Medulla oblongata (tissue), 1 donor: Measurements from ENCODE around the gene OR52W1.
A peak's percentile ranks its signal among the peaks of the same experiment; 100 is the strongest.

Experiments used
- DNase-seq: peaks from one replicate; pipeline ENCODE4 v3.0.0-alpha.2; 2015; ENCODE audit errors: extremely low spot score

OR52W1 gene, protein sequence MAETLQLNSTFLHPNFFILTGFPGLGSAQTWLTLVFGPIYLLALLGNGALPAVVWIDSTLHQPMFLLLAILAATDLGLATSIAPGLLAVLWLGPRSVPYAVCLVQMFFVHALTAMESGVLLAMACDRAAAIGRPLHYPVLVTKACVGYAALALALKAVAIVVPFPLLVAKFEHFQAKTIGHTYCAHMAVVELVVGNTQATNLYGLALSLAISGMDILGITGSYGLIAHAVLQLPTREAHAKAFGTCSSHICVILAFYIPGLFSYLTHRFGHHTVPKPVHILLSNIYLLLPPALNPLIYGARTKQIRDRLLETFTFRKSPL

DNA sequence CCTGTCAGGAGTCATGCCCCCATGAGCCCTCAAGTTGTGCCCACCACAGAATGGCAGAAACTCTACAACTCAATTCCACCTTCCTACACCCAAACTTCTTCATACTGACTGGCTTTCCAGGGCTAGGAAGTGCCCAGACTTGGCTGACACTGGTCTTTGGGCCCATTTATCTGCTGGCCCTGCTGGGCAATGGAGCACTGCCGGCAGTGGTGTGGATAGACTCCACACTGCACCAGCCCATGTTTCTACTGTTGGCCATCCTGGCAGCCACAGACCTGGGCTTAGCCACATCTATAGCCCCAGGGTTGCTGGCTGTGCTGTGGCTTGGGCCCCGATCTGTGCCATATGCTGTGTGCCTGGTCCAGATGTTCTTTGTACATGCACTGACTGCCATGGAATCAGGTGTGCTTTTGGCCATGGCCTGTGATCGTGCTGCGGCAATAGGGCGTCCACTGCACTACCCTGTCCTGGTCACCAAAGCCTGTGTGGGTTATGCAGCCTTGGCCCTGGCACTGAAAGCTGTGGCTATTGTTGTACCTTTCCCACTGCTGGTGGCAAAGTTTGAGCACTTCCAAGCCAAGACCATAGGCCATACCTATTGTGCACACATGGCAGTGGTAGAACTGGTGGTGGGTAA is at the start of gene OR52W1:
Gene OR52W1, plus strand, starts transcription at position 51 of the 637 bp plus-strand sequence. Its CDS starts 0 bp downstream, at position 51.
- DNase-seq, result no peak

DNA sequence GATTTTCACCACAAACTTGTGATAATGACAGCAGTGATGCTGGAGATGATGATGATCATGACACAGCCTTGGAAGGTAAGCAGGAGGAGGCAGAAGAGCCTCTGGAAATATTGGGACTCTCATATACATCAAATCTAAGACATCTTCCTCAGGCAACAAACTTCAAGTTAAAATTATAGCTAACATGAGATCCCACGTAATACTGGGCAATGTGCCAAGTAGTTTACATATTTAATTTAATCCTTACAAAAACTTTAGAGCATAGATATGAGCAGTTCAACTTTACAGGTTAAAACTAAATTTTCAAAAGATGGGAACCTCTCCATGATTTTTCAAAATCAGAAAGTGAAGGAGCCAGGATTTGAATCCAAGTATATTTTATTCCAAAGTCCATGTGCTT is 47.9 kb upstream of the OR52W1 start:
- no peak for DNase-seq

DNA sequence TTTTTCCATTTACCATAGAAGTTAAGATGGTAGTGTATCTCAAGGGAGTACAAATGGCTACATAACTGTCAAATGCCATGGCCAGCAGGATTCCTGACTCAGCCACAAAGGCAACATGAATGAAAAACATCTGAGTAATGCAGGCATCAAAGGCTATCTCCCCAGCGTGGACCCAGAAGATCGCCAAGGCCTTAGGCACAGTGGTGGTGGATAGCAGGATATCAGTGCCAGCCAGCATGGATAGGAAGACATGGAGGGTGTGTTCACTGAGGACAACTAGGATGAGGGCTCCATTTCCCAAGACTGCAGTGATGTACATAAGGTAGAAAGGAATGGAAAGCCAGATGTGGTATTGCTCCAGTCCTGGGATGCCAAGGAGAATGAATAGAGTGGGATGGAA is 46.9 kb upstream of the OR52W1 start:
- DNase-seq, result no peak

DNA sequence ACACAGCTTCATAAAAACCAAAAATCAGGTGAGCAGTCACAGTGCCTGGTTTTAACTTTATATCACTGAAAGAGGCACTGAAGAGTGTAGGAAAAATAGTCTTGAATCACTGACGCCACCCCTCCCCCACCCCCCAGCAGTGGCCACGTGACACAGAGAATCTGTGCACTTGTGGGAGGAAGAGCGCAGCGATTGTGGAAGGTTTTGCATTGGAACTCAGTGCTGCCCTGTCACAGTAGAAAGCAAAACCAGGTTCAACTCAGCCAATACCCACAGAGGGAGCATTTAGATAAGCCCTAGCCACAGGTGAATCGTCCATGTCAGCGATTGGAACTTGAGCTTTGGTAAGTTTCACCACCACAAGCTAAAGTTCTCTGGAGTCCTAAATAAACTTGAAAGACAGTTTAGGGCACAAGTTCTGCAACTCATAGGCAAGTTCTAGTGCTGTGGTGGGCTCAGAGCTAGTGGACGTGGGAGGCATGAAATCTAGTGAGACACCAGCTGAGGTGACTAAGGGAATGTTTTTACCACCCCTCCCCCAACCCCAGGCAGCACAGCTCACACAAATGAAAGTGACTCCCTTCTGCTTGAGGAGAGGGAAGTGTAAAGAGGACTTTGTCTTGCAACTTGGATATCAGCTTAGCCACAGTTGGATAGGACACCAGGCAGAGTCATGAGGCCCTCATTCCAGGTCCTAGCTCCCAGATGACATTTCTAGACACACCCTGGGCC is 42.2 kb upstream of the OR52W1 start:
- DNase-seq, result no peak

DNA sequence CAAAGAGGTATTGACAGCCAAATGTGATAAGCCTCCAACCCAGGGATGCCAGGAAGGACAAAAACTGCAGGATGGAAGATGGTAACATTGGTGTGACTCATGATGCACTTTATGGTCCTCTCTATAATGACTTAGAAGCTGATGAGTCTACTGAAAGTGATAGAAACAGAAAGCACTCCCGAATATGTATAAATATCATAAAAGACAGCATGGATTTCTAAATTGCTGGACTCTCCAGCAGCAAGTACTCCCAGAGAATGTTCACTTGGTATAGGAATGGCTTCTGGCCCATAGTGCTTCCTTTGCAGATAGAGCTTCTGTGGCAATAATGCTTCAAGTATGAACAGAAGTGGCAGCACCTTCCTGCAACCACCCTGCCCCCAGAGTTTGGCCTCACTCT is 28.8 kb upstream of the OR52W1 start, which contains the start of gene OR52B2:
Gene OR52B2, minus strand, starts transcription at position 101 of the 400 bp plus-strand sequence. Its CDS starts 0 bp downstream, at position 101.
- no peak for DNase-seq

DNA sequence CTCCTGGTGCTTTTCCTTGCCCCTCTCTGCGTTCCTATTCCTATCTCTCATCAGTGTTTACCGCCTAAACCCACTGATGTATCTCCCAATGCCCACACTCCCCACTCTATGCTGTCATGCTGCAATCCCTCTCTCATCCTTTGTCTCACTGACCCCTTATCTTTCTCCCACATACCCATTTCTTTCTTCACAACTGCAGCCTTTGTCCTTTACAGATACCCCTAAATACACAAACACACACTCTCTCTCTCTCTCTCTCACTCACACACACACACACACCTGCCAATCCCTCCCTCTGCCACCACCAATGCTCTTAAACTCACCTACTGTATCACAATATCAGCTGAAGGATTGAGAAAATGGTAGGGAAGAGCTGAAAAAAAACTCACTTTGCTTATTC is 23.6 kb upstream of the OR52W1 start:
- DNase-seq, result no peak

DNA sequence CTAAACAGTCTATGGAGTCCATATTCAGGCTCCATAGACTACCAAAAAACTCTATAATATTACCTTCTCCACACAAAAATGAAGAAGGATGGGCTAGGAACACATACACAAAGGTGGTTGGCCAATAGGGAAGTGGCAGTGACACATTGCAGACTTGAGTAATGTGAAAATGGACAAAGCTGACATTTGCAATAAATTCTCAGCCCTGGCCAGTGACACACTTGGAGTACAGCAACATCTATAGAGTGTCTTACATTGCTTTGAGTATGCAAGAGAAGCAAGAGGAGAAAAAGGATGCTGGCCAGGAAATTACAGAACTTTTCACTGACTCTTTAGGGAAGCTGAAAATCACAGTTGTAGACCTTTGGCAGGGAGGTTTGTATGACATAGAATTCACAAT is 7.3 kb upstream of the OR52W1 start:
- DNase-seq, result no peak

DNA sequence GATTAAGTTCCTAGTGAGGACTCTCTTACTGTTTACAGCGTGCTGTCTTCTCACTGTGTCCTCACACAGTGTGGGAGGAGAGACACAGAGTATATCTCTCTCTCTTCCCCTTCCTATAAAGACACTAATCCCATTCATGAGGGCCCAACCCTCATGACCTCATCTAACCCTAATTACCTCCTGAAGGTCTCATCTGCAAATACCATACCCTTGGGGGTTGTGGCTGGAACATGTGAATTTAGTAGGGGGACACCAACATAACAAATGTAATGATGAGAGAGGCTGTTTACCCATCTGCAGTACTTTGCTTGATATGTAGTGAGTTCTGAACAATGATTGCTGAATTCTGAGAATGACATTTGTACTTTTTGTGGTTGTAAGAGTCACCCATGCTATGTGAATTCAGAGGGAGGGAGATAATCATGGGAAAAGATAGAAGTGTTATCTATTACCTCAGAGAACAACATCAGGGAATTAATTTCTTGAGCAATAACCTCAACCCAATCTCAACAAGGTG is 4.9 kb upstream of the OR52W1 start:
- no peak for DNase-seq

DNA sequence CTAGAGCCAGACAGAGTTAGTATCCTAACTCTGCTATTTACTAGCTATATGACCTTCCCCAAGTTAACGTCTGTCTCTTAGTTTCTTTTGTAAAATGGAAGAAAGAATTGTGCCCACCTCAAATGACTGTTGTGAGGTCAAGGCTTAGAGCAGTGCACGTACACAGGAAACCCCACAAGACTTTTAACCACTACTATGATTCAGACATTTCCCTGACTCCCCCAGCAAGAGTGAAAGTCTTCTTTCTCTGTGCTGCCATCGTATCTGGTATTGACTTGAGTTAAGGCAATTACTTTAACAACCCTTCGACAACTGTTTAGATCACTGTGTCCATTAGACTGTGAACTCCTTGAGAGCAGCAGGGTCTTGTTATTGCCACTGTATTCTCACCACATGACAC is 2.6 kb upstream of the OR52W1 start:
- no peak for DNase-seq

DNA sequence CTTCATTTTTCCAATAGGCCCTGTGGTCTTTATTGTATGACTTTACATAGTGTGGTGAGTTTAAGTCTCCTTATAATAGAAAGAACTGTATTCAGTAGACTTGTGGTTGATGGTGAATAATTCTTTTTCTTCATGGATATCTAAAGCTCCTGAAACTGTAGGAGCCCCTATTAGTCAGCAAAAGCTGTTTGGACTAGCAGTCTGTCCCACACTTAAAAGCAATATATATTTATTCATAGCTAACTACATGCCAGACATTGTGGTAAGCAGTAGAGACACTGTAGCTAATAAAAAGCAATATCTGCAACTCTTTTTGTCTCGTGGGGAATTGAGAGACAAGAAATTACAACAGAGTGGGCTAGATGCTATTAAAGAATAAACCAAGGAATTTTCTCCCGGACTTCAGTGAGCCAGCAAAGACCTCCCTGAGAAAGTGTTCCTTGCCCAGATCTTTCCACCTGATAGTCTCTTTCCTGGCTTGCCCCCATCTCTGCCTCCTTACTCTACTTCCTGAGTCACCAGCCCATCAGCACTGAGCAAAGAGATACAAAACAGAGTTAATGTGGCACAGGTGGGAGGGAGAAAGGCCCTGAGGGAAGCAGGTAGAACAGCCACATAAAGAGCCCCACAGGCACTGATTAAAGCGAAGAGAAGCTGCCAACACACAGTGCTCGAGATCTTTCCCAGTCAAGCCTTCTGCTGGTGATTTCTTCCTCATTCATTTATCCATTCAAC is 1.4 kb upstream of the OR52W1 start:
- no peak for DNase-seq

DNA sequence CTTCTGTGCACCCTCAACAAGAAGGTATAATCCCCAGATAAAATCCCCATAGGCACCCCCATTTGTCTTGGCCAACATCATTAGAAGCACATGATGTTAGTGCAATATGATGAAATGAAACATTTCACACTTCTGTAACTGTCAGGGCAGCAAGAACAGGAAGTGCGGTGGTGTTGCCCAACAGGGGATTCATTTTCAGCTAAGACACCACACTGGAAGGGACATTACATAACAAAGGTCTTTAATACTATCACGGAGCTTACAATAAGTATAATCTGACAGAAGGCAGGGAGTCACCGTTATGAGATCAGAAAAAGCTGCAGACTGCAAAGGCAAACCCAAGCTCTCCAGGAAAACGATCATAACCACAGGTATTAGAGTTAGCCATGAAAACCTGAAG is 2.0 kb downstream of the OR52W1 start:
- peak; percentile 68 for DNase-seq

DNA sequence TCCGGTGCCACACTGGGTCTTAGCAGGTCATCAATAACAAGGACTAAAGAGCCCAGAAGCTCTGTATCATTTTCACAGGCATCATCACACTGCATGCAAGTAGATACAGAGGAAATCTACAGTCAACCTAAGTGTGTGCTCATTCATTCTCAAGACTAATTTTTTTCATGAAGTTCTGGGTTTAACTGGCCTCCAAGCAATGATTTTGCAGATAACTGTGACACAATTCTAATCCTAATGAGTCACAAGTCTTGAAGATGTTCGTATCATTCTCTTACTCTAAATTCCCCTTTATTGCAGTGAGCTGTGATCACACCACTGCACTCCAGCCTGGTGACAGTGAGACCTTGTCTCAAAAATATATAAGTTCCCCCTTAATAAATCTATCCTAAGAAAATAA is 2.5 kb downstream of the OR52W1 start:
- no peak for DNase-seq

DNA sequence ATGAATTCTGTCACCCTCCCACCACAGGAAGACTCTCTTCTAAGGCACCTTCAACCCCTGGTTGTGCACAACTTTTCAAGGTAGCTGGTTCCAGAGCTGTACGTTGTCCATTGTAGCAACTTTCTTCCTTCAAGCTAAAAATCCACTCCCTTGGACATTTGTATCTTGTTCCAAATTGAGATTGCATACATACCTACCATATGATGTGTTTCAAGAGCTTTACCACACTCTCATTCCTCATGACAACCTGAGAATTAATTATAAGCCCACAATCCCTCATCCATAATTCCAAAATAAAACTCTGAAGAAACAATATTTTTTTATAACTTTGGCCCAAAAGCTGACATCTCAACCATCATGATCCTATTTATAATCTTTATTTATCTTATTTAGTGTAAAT is 3.0 kb downstream of the OR52W1 start:
- no peak for DNase-seq

DNA sequence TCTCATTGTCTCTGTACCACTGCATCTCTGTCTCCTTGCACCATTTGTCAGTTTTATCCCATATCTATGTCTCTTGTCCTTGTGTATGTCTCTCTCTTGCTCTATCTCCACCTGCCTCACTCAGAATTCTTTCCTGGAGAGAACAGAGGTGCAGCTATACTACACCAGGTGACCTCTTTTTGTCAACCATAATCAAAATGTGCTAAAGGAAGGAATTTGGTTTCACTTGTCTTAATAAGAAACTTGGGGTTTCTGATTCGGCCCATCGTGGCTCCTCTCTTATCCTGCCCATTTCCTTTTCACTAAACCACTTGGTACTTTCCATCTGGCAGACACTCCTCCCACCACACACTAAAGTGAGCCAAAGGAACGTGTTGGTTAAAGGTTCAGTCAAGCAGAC is 4.3 kb downstream of the OR52W1 start:
- no peak for DNase-seq

DNA sequence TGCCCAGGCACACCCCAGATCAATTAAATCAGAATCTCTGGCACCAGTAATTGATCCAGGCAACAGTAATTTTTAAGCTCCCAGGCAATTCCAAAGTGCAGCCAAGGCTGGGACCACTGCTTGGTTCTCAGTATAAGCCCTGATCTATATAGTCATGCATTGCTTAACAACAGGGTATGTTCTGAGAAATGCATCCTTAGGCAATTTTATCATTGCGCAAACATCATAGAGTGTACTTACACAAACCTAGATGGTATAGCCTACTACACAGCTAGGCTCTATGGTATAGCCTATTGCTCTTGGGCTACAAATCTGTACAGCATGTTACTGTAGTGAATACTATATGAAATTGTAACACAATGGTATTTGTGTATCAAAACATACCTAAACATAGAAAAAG is 5.7 kb downstream of the OR52W1 start:
- no peak for DNase-seq

DNA sequence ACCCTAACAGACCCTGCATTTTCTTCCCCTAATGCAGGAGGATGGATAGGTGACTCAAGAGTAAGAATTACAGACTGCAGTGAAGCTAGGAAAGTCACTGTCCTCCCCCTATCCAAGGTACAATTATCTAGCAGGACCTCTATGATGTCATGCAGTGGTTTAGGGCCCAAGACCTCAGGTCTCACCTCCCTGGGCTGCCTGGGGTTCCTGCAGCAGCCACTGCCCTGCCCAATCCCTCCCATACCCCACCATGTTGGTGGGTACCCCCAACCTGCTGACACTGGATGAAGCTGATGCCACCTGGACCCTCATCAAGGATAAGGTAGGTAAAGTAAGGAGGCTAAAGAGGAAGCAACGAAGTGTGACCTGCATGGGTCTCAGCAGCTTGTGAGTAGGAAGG is 6.3 kb downstream of the OR52W1 start, which contains the start of gene C11orf42:
Gene C11orf42, plus strand, starts transcription at position 192 of the 400 bp plus-strand sequence. Its CDS starts 59 bp downstream, at position 251.
- no peak for DNase-seq

DNA sequence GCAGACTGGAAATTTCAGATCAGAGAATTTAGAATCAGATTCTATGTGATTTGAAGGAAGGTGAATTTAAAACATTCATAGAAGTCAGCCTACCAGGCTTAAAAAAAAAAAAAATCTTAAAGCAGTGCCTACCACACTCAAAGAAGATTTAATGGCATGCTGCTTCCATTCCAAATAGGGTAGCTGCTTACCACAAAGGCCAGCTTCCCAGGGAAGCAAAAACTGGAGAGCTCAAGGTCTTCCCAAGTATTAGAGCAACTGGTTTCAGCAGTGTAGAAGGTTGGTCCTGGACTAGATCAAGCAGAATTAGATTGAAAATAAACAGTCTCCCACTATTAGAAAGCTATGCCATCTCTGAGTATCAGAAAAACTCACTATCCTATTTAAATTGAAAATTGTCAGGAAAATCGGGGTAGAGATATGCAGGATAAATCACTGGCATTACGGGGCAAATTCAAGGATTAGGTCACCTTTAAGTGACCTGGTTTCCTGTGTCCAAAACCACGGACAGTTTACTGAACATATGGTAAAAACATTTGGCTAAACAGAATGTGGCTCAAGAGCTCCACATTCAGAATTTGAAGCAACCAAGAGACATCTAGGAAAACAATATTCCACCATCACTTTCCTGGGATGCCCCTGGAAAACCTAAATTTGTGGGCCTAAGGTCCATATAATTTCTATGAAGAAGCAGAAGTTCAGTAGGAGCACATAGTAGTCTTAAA is 7.6 kb downstream of the OR52W1 start:
- DNase-seq, result no peak

DNA sequence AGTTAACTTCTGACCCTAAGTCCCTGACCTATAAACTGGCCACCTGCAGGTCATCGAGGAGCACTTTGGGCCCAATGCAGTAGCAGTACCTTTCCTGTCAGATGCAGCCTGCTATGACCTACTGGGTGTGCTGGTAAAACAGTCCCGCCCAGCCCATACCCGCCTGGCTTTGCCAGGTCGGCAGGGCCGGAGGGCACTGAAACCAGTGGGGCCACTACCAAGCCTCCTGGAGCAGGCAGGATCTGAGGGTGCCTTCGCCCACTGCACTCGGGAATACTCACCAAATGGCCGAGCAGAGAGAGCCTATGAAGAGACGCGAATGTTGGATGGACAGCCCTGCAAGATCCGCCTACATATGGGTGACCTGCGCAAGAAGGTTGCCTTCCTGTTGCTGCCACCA is 10.8 kb downstream of the OR52W1 start:
- no peak for DNase-seq

DNA sequence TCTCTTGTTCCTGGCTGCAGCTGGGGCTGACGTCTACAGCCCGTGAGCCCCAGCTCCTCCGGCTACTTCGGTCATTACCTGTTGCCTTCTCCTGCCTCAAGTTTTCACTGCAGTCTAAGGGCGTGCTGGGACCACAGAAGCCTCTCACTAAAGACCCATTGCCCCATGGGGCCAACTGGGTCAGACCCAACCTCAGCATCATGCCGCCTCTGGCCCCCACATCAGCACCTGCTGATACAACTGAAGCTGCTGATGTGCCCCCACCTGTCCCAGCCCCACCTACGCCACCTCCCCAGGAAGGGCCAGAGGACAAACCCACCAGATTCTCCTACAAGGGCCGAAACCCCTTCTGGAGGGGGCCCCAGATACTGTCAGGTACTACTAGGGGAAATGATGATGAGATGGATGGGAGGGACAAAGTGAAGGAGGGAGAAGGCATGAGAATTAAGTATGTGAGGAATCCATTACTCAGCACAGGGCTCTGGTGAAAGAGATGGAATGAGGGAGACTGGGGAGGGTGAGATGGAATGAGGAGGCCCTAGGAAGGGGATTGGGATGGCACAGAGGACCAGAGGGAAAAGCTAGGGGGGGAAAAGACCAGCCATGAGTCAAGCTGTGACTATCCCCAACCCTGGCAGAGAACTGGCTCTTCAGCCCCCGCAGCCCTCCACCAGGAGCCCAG is 11.4 kb downstream of the OR52W1 start:
- no peak for DNase-seq

DNA sequence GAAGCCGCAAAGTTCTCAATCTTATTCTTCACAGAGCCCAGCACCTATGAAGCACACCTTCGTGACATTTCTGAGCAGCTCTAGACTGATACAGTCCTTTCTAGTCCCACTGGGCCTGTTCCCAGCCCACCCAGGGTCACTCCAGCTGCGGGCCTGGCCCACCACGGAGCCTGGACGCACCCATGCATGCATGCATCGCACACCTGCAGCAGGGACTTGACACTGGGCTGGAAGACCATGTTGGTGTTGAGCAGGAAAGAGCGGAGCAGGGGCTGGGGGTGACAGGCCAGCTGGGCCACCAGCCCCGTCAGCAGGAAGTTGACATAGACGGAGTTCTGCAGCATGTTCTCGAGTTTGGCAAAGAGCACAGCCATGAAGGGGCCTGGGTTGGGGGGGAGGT is 15.5 kb downstream of the OR52W1 start:
- DNase-seq, result no peak

DNA sequence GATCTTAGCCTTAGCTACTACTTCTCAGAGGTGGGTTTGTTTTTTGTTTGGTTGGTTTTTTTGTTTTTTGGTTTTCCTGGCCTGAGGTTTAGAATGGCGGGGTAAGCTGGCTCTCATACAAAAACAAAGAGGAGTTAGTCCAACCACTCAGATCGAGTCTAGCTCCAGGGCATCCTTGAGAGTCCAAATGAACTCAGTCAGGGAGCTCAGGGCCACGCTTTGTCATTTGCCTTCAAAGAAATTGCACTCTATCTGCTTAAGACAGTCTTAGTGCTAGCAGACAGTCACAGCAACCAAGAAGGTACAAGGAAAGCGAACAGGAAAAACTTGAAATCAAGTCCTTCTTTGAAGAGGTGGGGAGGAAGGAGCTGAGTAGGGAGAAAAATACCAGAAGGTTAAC is 17.5 kb downstream of the OR52W1 start:
- DNase-seq, result no peak
